K562 (cell line): ENCODE results near the gene TEX48. TPM values are rescaled to one million over a fixed set of nuclear protein-coding genes. Genes with fewer than 3 reads are reported as not detected.

Experiments
- ATAC-seq: fragments of 200-7000 bp; cut with Tn5 transposase; 3 replicates; pipeline ENCODE4 v1.9.1; 2020; ENCODE audit warnings: moderate library complexity
- BruUV-seq: library from RNA; stranded (reverse); fragments of 400-500 nt; replicated peaks from 2 replicates; lab custom pipeline; 2021; lab: Mats Ljungman, UMichigan
- CTCF ChIA-PET: fragments of 300-600 bp; formaldehyde crosslinking; extraction: SDS; loops from one replicate; lab custom pipeline; 2021; ENCODE audit warnings: low intra/inter-chr PET ratio; lab: Yijun Ruan, JAX
- POLR2A ChIA-PET: fragments of 300-600, 350-650 bp; sonication (Branson Sonifier 250); formaldehyde crosslinking; extraction: SDS; loops from one replicate; lab custom pipeline; 2021; ENCODE audit warnings: antibody characterized with exemption, inconsistent platforms; lab: Yijun Ruan, JAX
- DNase-seq, 4 experiments: peaks; one replicate each; pipeline versions ENCODE4 v3.0.0 to v3.0.0-alpha.2; 2011 to 2018; ENCODE audit warnings: low spot score in 3 of 4, mixed read lengths in 3 of 4; ENCODE audit errors: extremely low read depth in 1 of 4
- FAIRE-seq: peaks from 2 replicates; lab custom pipeline; 2011; peaks lifted over from hg19 to GRCh38; lab: Jason Lieb, UNC
- H2AFZ ChIP-seq: 2 replicates; pipeline ENCODE4 v1.6.0; 2011; ENCODE audit warnings: low read depth, low read length, control low read depth, inconsistent platforms
- H3K27ac ChIP-seq: fragments of 200-600 bp; 3 replicates; pipeline ENCODE4 v1.8.0; 2011; ENCODE audit warnings: low read depth, mild to moderate bottlenecking, control low read depth, inconsistent platforms, low read length, moderate library complexity, mixed read lengths; ENCODE audit errors: extremely low read depth
- H3K27me3 ChIP-seq, 2 experiments: fragments of 300-600 bp in 1 of 2; 2 replicates in 1 of 2; 3 replicates in 1 of 2; pipeline versions ENCODE4 v1.6.0 to v1.8.0; 2011; ENCODE audit warnings: inconsistent platforms in 2 of 2, low read length in 2 of 2, mild to moderate bottlenecking in 1 of 2, mixed read lengths in 1 of 2, moderate library complexity in 1 of 2; ENCODE audit not compliant: control insufficient read depth in 2 of 2, insufficient read depth in 2 of 2
- H3K36me3 ChIP-seq: fragments of 300-600 bp; 3 replicates; pipeline ENCODE4 v1.8.0; 2011; ENCODE audit warnings: mild to moderate bottlenecking, low read length, inconsistent platforms; ENCODE audit not compliant: control insufficient read depth, insufficient read depth
- H3K4me1 ChIP-seq, 2 experiments: fragments of 200-600 bp in 1 of 2; replicated peaks in 1 of 2; 2 replicates in 1 of 2; 3 replicates in 1 of 2; pipeline versions ENCODE4 v1.5.1 to v1.8.0; 2011; ENCODE audit warnings: inconsistent platforms in 2 of 2, low read length in 2 of 2, mild to moderate bottlenecking in 1 of 2, mixed read lengths in 1 of 2, moderate library complexity in 1 of 2; ENCODE audit not compliant: control insufficient read depth in 2 of 2, insufficient read depth in 2 of 2
- H3K4me2 ChIP-seq: 2 replicates; pipeline ENCODE4 v1.6.1; 2011; ENCODE audit warnings: low read length, control low read depth, inconsistent platforms, mixed read lengths; ENCODE audit not compliant: insufficient read depth
- H3K4me3 ChIP-seq: fragments of 200-600 bp; sonication (generic), shearing (Covaris generic); 2 replicates; pipeline ENCODE4 v1.5.1; 2016; ENCODE audit warnings: control low read depth, inconsistent platforms
- H3K79me2 ChIP-seq: fragments of 200-600 bp; 3 replicates; pipeline ENCODE4 v1.8.0; 2011; ENCODE audit warnings: low read length, inconsistent platforms; ENCODE audit not compliant: control insufficient read depth, insufficient read depth
- H3K9ac ChIP-seq, 2 experiments: 2 replicates each; pipeline versions ENCODE4 v1.6.0 to v1.6.1; 2011; ENCODE audit warnings: low read depth in 2 of 2, low read length in 2 of 2, control low read depth in 1 of 2, inconsistent platforms in 1 of 2, mild to moderate bottlenecking in 1 of 2, mixed read lengths in 1 of 2; ENCODE audit not compliant: insufficient read depth in 1 of 2
- H3K9me1 ChIP-seq: one replicate; pipeline ENCODE4 v1.6.0; 2011; ENCODE audit warnings: inconsistent platforms, mild to moderate bottlenecking, low read length, moderate library complexity; ENCODE audit not compliant: control insufficient read depth, insufficient read depth
- H3K9me3 ChIP-seq: replicated peaks from 2 replicates; pipeline ENCODE4 v1.5.1; 2011; ENCODE audit warnings: low read depth, low read length, inconsistent platforms; ENCODE audit not compliant: control insufficient read depth, insufficient read depth
- H4K20me1 ChIP-seq: replicated peaks from 2 replicates; pipeline ENCODE4 v1.6.1; 2011; ENCODE audit warnings: low read length, inconsistent platforms, mixed read lengths; ENCODE audit not compliant: control insufficient read depth, insufficient read depth
- ASH1L ChIP-seq: fragments of 450-650 bp; IDR thresholded peaks from 2 replicates; pipeline ENCODE4 v1.6.1; 2018; ENCODE audit warnings: borderline replicate concordance, mild to moderate bottlenecking, low read depth; ENCODE audit not compliant: partially characterized antibody
- BCOR ChIP-seq: fragments of 450-650 bp; IDR thresholded peaks from 2 replicates; pipeline ENCODE4 v1.6.1; 2016
- CREM ChIP-seq: IDR thresholded peaks from 2 replicates; pipeline ENCODE4 v1.6.1; 2014; ENCODE audit warnings: antibody characterized with exemption, low read depth
- HDAC2 ChIP-seq: fragments of 450-650 bp; IDR thresholded peaks from 2 replicates; pipeline ENCODE4 v1.6.1; 2016; ENCODE audit warnings: mild to moderate bottlenecking
- SMAD1 ChIP-seq: fragments of 150-350 bp; IDR thresholded peaks from 2 replicates; pipeline ENCODE4 v1.6.1; 2014; ENCODE audit warnings: low read length, low read depth; ENCODE audit not compliant: partially characterized antibody
- WGBS: fragments of 100-300 bp; shearing (Covaris generic); methylation state at CpG from one replicate; pipeline ENCODE4 v1.1.6; 2016; ENCODE audit warnings: low coverage, mixed read lengths; ENCODE audit not compliant: insufficient coverage; ENCODE audit errors: missing lambda C conversion rate; 5-methylcytosine and 5-hydroxymethylcytosine counted together
- in situ Hi-C: fragments of 300-500 bp; cut with MboI; formaldehyde crosslinking; loops from 4 replicates; pipeline ENCODE4 v1.15.0; 2018; ENCODE audit warnings: inconsistent platforms, mixed read lengths
- intact Hi-C: fragments of 100-400 bp; cut with micrococcal nuclease; formaldehyde crosslinking; loops from 2 replicates; pipeline ENCODE4 v1.14.2; 2022
- polyA plus RNA-seq, 8 experiments: library from polyadenylated mRNA; depleted of rRNA in 4 of 8; stranded (reverse) in 5 of 8; unstranded in 3 of 8; fragments of >200 nt; fragmentation: Nextera tagmentation in 2 of 8; fragmentation: Illumina TruSeq in 1 of 8; extraction: Ambion mirVana in 2 of 8; extraction: Trizol in 1 of 8; gene quantifications; 2 replicates each; pipeline versions ENCODE4 v1.2.1 to v1.2.3, GENCODE V29; 2011 to 2014; ENCODE audit warnings: inconsistent platforms in 1 of 8, missing spikeins in 1 of 8
- total RNA-seq, 7 experiments: library from RNA; depleted of rRNA in 6 of 7; stranded (reverse); fragments of >200 nt in 6 of 7; fragmentation: Illumina TruSeq in 2 of 7; extraction: Trizol in 2 of 7; gene quantifications; 2 replicates each; pipeline versions ENCODE4 v1.2.1 to v1.2.3, GENCODE V29; 2011 to 2021; ENCODE audit warnings: low replicate concordance in 1 of 7
- TF ChIP-seq, protein P1 (sequence below): fragments of 250-450 bp; sonication (Bioruptor Pico); IDR thresholded peaks from 2 replicates; pipeline ENCODE4 v1.8.0; 2021; ENCODE audit warnings: borderline replicate concordance, mild to moderate bottlenecking, moderate library complexity; ENCODE audit not compliant: poor library complexity, severe bottlenecking

TEX48 gene
- total and polyA plus RNA-seq, 9 of the 15 experiments (the other 6 are each of a cell fraction or from before 2014, with no cell fraction given): not detected

DNA sequence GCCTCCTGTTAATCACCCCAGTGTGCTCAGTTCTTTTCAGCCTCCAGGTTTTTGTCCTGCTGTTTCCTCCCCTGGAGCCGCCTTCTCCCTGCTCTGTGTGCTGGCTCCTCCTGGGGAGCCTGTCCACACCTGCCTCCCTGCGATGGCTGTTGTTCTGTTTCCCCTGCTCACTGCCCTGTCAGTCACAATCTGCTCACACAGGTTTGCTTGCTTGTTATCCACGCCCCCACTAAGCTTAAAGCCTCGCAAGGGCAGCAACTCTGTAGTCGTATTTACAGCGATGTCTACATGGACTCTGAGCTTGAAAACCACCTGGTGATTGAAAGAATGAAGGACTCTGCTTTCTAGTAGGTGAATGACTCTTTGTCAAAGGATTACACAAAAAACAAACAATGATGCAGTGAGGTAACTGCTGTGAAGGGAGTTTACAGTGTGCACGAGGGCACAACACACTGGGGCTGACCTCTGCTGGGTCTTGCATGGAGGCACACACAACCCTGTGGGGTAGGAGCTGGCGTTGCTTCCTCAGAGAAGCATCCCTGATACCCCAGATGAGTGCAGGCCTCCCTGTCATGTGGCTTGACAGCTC, 39.6 kb upstream of the TEX48 start:
- ATAC-seq (no peak), DNase-seq (no peak)
- TF ChIP-seq BCOR (no peak), CREM (no peak), HDAC2 (no peak), ASH1L (no peak), SMAD1 (no peak)
- TF ChIP-seq, protein P1, sequence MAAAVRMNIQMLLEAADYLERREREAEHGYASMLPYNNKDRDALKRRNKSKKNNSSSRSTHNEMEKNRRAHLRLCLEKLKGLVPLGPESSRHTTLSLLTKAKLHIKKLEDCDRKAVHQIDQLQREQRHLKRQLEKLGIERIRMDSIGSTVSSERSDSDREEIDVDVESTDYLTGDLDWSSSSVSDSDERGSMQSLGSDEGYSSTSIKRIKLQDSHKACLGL: no peak
- TF ChIP-seq, all 486 proteins: peak for 0
- no peak for FAIRE-seq
- no TSS peak for BruUV-seq
- Histone ChIP-seq H3K27ac (no peak overlapping the region), H3K4me2 (no peak overlapping the region), H3K4me3 (no peak overlapping the region), H3K9me3 (no peaks in the 10 kb centered on the region), H2AFZ (no peak overlapping the region), H4K20me1 (no peaks in the 10 kb centered on the region), H3K4me1 (peaks cover 0 to 4% of the 10 kb centered on the region in 2 experiments; a peak in 1 of 5 replicates), H3K27me3 (peaks cover 0 to 11% of the 10 kb centered on the region in 2 experiments; a peak in 2 of 5 replicates), H3K9ac (no peak overlapping the region), H3K36me3 (no peaks in the 10 kb centered on the region), H3K9me1 (no peaks in the 10 kb centered on the region), H3K79me2 (no peaks in the 10 kb centered on the region)
- ChIA-PET POLR2A (interaction anchor here (0.8 kb wide), 1 partner anchor 312 kb away, joined by 3 read pairs; no protein-coding TSS in a partner anchor), CTCF (no interaction called here)
- 2% methylated on average over 8 of the region's 8 CpGs for WGBS
- intact Hi-C loops: no loop called here
- in situ Hi-C loops: no loop called here
